NCI-H69 (cell line): Measurements from ENCODE around the gene LDLRAD4.
"Not testable (repeated sequence)": the region's sequence is repeated elsewhere in the genome, so short reads cannot be mapped to it uniquely, and the experiment has no call there.

Experiments
- DNase-seq: peaks from one replicate; lab custom pipeline; 2025; lab: John Stamatoyannopoulos, UW

LDLRAD4 gene

GRCh38 chr18:13681701-13682100, 463.1 kb downstream of the LDLRAD4 start:
- DNase-seq, result no peak

DNA sequence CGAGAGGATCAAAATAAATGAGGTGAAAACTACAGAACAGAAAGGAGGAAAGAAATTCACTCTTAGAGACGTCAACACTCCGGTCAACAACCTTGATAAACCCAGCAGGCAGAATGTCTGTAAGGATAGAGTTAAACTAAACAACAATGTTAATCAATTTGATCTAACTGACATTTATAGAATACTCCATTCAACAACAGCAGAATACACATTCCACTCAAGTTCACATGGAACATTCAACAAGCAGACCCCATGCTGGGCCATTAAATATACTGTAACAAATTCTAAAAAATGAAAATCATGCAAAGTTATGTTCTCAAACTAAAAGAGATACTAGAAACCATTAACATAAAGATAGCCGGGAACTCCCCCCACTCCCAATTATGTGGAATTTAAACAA, 466.0 kb downstream of the LDLRAD4 start:
- no peak for DNase-seq

DNA sequence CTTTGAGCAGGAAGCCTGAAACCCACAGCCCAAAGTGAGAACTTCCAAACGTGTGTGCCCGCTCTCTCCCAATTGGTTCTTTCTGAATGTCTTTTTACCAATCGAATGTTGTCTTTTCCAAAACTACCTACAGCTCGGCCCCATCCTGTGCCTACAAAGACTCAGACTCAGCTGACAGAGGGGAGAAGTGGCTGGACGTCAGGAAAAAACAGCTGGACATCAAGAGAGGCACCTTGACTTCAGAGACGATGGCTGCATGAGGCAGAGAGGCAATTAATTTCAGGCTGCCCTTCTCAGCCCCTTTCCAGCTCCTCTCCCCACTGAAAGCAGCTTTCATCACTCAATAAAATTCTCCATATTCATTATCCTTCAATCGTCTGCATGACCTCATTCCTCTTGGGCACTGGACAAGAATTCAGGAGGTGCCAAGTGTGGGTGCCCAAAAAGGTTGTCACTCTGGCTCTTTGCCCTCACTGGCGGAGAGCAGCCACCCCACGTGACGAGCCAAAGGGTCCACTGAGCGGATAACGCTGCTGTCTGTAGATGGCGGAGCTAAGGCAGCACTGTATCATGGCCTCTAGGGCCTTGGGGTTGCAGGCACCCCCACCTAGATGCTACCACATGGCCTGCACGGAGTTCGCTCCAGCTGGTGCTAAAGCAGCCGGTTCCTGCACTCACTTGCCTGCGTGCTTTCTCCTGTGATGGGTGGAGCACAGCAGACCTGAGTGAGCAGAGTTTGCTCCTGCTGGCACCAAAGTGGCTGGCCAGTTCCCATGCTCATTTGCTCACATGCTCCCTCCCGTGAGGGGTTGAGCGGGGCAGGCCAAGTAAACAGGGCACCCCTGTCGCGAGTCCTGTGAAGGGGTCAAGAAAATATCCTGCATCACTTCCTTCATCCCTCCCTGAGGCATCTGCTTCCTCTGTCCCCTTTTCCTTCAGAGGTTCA, 469.9 kb downstream of the LDLRAD4 start:
- DNase-seq, result no peak

DNA sequence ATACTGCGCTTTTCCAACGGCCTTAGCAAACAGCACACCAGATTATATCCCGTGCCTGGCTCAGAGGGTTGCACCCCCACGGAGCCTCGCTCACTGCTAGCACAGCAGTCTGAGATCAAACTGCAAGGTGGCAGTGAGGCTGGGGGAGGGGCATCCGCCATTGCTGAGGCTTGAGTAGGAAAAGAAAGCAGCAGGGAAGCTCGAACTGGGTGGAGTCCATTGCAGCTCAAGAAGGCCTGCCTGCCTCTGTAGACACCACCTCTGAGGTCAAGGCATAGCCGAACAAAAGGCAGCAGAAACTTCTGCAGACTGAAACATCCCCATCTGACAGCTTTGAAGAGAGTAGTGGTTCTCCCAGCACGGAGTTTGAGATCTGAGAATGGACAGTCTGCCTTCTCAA, 471.5 kb downstream of the LDLRAD4 start:
- not testable (repeated sequence) for DNase-seq

- not testable (repeated sequence) for DNase-seq
Observed at GRCh38 chr18:13695337-13695736, 476.8 kb downstream of the LDLRAD4 start.

GRCh38 chr18:13696961-13697360, 478.4 kb downstream of the LDLRAD4 start:
- no peak for DNase-seq

DNA sequence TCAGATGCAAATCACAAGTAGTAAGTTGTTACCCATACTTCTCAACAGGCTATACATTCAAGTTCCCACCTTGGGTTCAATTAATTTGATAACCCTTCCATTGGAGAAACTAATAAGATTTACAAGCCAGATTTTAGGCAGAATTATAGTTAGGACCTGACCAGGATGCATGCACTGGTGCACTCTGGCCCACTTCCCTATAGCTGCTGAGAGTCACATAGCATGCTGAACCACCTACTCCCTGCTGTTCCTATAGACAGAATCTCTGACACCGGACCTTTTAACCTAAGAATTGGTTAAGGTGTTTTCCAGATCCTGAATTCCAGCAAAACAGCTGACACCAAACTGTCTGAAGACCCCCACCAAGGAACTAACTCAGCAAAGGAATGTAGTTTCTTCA, 481.6 kb downstream of the LDLRAD4 start:
- DNase-seq, result no peak
